CD4-positive, CD25-positive, alpha-beta regulatory T cell (primary cell): ENCODE measurements around the gene LEKR1. TPM values are rescaled to one million over a fixed set of nuclear protein-coding genes. Genes with fewer than 3 reads are reported as not detected.
A peak's percentile ranks its signal among the peaks of the same experiment; 100 is the strongest.
"Not testable (repeated sequence)": the region's sequence is repeated elsewhere in the genome, so short reads cannot be mapped to it uniquely, and the experiment has no call there.

Source experiments
- ATAC-seq, 2 donors: fragments of 150-1000 bp; cut with Tn5 transposase; one replicate each; pipeline ENCODE4 v1.10.0; 2021; ENCODE audit warnings: low read depth in 2 of 2, moderate number of reproducible peaks in 2 of 2, moderate library complexity in 1 of 2
- DNase-seq, 3 donors: peaks; one replicate each; pipeline versions ENCODE4 v3.0.0 to v3.0.0-alpha.2; 2012 to 2022; ENCODE audit warnings: mixed read lengths in 1 of 3
- H3K27ac ChIP-seq: one replicate; pipeline ENCODE4 v1.7.0; 2013; ENCODE audit warnings: mild to moderate bottlenecking, low read length; ENCODE audit not compliant: insufficient read depth, poor library complexity, severe bottlenecking
- H3K27me3 ChIP-seq: one replicate; pipeline ENCODE4 v1.7.0; 2013; ENCODE audit warnings: low read length; ENCODE audit not compliant: control insufficient read depth, insufficient read depth
- H3K36me3 ChIP-seq: one replicate; pipeline ENCODE4 v1.7.0; 2013; ENCODE audit warnings: mild to moderate bottlenecking, low read length, moderate library complexity; ENCODE audit not compliant: control insufficient read depth, insufficient read depth
- H3K4me1 ChIP-seq: 2 replicates; pipeline ENCODE4 v1.7.0; 2013; ENCODE audit warnings: mild to moderate bottlenecking, low read length; ENCODE audit not compliant: insufficient read depth, control insufficient read depth, poor library complexity, severe bottlenecking
- H3K4me3 ChIP-seq: one replicate; pipeline ENCODE4 v1.7.0; 2013; ENCODE audit warnings: low read depth, mild to moderate bottlenecking, low read length, moderate library complexity
- H3K9me3 ChIP-seq, 2 experiments: 1 replicate in 1 of 2; 2 replicates in 1 of 2; pipeline ENCODE4 v1.7.0; 2013; ENCODE audit warnings: low read length in 2 of 2, mild to moderate bottlenecking in 1 of 2, moderate library complexity in 1 of 2; ENCODE audit not compliant: control insufficient read depth in 2 of 2
- H3K27ac Mint-ChIP-seq, 3 donors: one replicate each; pipeline ENCODE4 v1.8.0; 2020 to 2022; ENCODE audit warnings: mild to moderate bottlenecking in 3 of 3, mixed read lengths in 3 of 3, moderate library complexity in 2 of 3
- H3K27me3 Mint-ChIP-seq: one replicate; pipeline ENCODE4 v1.8.0; 2022; ENCODE audit warnings: mild to moderate bottlenecking, mixed read lengths
- H3K36me3 Mint-ChIP-seq: one replicate; pipeline ENCODE4 v1.8.0; 2020; ENCODE audit warnings: mixed read lengths
- H3K4me1 Mint-ChIP-seq, 4 donors: one replicate each; pipeline ENCODE4 v1.8.0; 2020 to 2022; ENCODE audit warnings: mixed read lengths in 4 of 4, mild to moderate bottlenecking in 1 of 4
- H3K4me3 Mint-ChIP-seq, 4 donors: one replicate each; pipeline ENCODE4 v1.8.0; 2020 to 2022; ENCODE audit warnings: mild to moderate bottlenecking in 4 of 4, mixed read lengths in 4 of 4, moderate library complexity in 3 of 4
- H3K9me3 Mint-ChIP-seq, 7 donors: one replicate each; pipeline ENCODE4 v1.8.0; 2020 to 2022; ENCODE audit warnings: mixed read lengths in 7 of 7, mild to moderate bottlenecking in 3 of 7, moderate library complexity in 2 of 7
- polyA plus RNA-seq, 4 donors: library from polyadenylated mRNA; unstranded; fragments of 300-500 nt; fragmentation: Illumina TruSeq; gene quantifications; one replicate each; pipeline ENCODE4 v1.2.3, GENCODE V29; 2021
- total RNA-seq: library from RNA; stranded (reverse); gene quantifications from one replicate; pipeline ENCODE4 v1.2.3, GENCODE V29; 2022

Gene LEKR1
- total and polyA plus RNA-seq, 5 donors from 2014 or later = 0.44 to 2.4 (median 0.99) TPM

- Mint-ChIP-seq H3K9me3 (peaks cover 0 to 15% (median 3%) of the 10 kb centered on the region in 7 donors), H3K36me3 (no peaks in the 10 kb centered on the region), H3K4me3 (peak overlapping the region in 1 of 4 donors; percentile 78), H3K27me3 (peaks cover 4% of the 10 kb centered on the region), H3K4me1 (no peaks in the 10 kb centered on the region), H3K27ac (no peak overlapping the region)
- DNase-seq (no peak), ATAC-seq (no peak)
- Histone ChIP-seq H3K27ac (no peak overlapping the region), H3K4me3 (no peak overlapping the region), H3K27me3 (no peaks in the 10 kb centered on the region), H3K4me1 (no peaks in the 10 kb centered on the region), H3K36me3 (no peaks in the 10 kb centered on the region), H3K9me3 (peaks cover 0 to 4% of the 10 kb centered on the region in 2 experiments)
Measured at GRCh38 chr3:156898296-156898880, 72.2 kb downstream of the LEKR1 start.

DNA sequence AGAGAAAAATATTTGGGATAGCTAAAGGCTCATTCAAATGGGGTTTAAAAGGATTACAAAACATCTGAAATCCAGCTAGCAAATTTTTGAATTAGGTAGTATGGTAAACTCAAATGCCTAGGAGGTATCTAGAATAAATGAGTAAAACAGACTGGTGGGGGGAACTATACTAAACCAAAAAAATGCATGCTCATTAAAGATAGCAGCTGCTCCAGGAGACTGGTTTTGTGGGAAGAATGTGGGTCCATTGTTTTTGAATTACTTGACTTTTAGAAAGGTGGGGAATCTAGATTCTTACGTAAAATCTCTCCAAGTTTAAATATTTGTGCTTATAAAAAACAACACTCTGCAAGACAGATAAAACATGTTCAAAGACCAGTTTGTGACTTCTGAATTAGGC is 73.8 kb downstream of the LEKR1 start:
- Mint-ChIP-seq H3K27me3 (peaks cover 4% of the 10 kb centered on the region), H3K9me3 (peaks cover 0 to 6% (median 2%) of the 10 kb centered on the region in 7 donors), H3K27ac (no peak overlapping the region), H3K4me1 (no peaks in the 10 kb centered on the region), H3K36me3 (no peaks in the 10 kb centered on the region), H3K4me3 (no peak overlapping the region)
- H3K36me3 ChIP-seq = no peaks in the 10 kb centered on the region
- H3K9me3 ChIP-seq = no peaks in the 10 kb centered on the region
- H3K27ac ChIP-seq = no peak overlapping the region
- H3K4me1 ChIP-seq = no peaks in the 10 kb centered on the region
- H3K27me3 ChIP-seq = no peaks in the 10 kb centered on the region
- DNase-seq = no peak
- no peak for ATAC-seq
- H3K4me3 ChIP-seq = no peak overlapping the region

- H3K4me1 Mint-ChIP-seq = no peaks in the 10 kb centered on the region
- no peaks in the 10 kb centered on the region for H3K4me1 ChIP-seq
- no peaks in the 10 kb centered on the region for H3K27me3 ChIP-seq
- no peaks in the 10 kb centered on the region for H3K36me3 ChIP-seq
- H3K27ac Mint-ChIP-seq = no peak overlapping the region
- H3K9me3 ChIP-seq = no peaks in the 10 kb centered on the region
- no peak overlapping the region for H3K27ac ChIP-seq
- H3K36me3 Mint-ChIP-seq = no peaks in the 10 kb centered on the region
- H3K4me3 Mint-ChIP-seq = no peak overlapping the region
- DNase-seq (no peak), ATAC-seq (no peak)
- peaks cover 4% of the 10 kb centered on the region for H3K27me3 Mint-ChIP-seq
- H3K4me3 ChIP-seq = no peak overlapping the region
- peaks cover 0 to 2% (median 0%) of the 10 kb centered on the region in 7 donors for H3K9me3 Mint-ChIP-seq
Measured at GRCh38 chr3:156902916-156903315, 76.8 kb downstream of the LEKR1 start.

DNA sequence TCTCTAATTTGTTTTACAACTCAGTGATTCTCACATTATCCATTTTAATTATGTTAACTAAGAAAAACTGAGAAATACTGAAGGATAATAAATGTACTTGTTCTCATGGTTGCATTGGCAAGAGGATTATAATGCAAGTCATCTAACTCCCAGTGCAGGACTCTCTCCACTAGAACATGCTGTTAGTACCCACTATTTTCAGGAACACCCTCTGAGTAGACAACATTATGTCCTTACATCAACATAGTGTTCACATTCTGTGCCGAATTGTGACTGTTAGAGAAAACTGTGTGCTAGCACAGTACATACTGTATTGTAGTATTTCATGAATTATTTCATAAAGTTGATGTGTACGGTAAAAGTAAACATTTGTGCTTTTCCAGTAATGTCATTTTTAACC is 80.1 kb downstream of the LEKR1 start:
- Mint-ChIP-seq H3K4me1 (no peaks in the 10 kb centered on the region), H3K36me3 (no peaks in the 10 kb centered on the region), H3K4me3 (no peak overlapping the region), H3K9me3 (peaks cover 0 to 2% (median 0%) of the 10 kb centered on the region in 7 donors), H3K27me3 (peaks cover 22% of the 10 kb centered on the region), H3K27ac (no peak overlapping the region)
- no peak overlapping the region for H3K4me3 ChIP-seq
- H3K27me3 ChIP-seq = no peaks in the 10 kb centered on the region
- H3K9me3 ChIP-seq = no peaks in the 10 kb centered on the region
- DNase-seq (no peak), ATAC-seq (no peak)
- H3K36me3 ChIP-seq = no peaks in the 10 kb centered on the region
- H3K27ac ChIP-seq = no peak overlapping the region
- no peaks in the 10 kb centered on the region for H3K4me1 ChIP-seq

DNA sequence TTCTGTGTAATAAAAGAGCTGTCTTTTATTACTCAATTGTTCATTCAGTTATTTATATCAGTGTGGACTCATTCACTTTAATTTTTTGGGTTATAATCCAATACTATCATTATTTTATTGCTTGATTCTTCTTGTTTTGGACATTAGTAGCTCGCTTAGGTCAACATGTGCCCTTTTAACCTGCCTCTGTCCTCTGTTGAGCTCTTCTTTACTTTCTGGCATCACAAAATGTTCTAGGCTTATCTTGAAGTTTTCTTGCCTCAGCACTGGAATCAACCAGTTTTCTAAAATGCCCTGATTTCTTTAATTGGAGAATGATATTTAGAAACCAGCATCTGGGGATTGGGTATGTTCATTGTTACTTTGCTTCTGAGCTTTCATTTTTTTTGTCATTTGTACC is 82.2 kb downstream of the LEKR1 start:
- H3K4me3 Mint-ChIP-seq = no peak overlapping the region
- no peak for ATAC-seq
- no peak overlapping the region for H3K4me3 ChIP-seq

GRCh38 chr3:156910022-156910421 is 83.9 kb downstream of the LEKR1 start:
- Histone ChIP-seq H3K27ac (no peak overlapping the region), H3K36me3 (no peaks in the 10 kb centered on the region), H3K9me3 (no peaks in the 10 kb centered on the region), H3K4me3 (no peak overlapping the region), H3K27me3 (no peaks in the 10 kb centered on the region), H3K4me1 (no peaks in the 10 kb centered on the region)
- peaks cover 0 to 8% (median 2%) of the 10 kb centered on the region in 7 donors for H3K9me3 Mint-ChIP-seq
- H3K36me3 Mint-ChIP-seq = peaks cover 5% of the 10 kb centered on the region
- DNase-seq (no peak), ATAC-seq (no peak)
- H3K4me3 Mint-ChIP-seq = no peak overlapping the region
- H3K27me3 Mint-ChIP-seq = peaks cover 31% of the 10 kb centered on the region
- no peaks in the 10 kb centered on the region for H3K4me1 Mint-ChIP-seq
- no peak overlapping the region for H3K27ac Mint-ChIP-seq

More for the DNA sequence above, 82.2 kb downstream of the LEKR1 start:
- no peaks in the 10 kb centered on the region for H3K36me3 Mint-ChIP-seq
- no peaks in the 10 kb centered on the region for H3K4me1 Mint-ChIP-seq
- H3K9me3 Mint-ChIP-seq = peaks cover 0 to 2% (median 0%) of the 10 kb centered on the region in 7 donors
- peaks cover 31% of the 10 kb centered on the region for H3K27me3 Mint-ChIP-seq
- H3K27ac Mint-ChIP-seq = no peak overlapping the region
- Histone ChIP-seq H3K36me3 (no peaks in the 10 kb centered on the region), H3K9me3 (no peaks in the 10 kb centered on the region), H3K27me3 (no peaks in the 10 kb centered on the region), H3K27ac (no peak overlapping the region), H3K4me1 (no peaks in the 10 kb centered on the region)
- no peak for DNase-seq

- H3K9me3 Mint-ChIP-seq, H3K4me3 Mint-ChIP-seq, H3K27me3 ChIP-seq, H3K4me1 ChIP-seq, H3K36me3 Mint-ChIP-seq, H3K4me3 ChIP-seq, H3K27ac Mint-ChIP-seq, H3K4me1 Mint-ChIP-seq, H3K36me3 ChIP-seq, ATAC-seq, DNase-seq, H3K9me3 ChIP-seq, H3K27ac ChIP-seq: not testable (repeated sequence)
- peaks cover 29% of the 10 kb centered on the region for H3K27me3 Mint-ChIP-seq
Measured at GRCh38 chr3:156910831-156911230, 84.7 kb downstream of the LEKR1 start.

GRCh38 chr3:156914300-156914699 is 88.1 kb downstream of the LEKR1 start:
- not testable (repeated sequence) for H3K4me1 ChIP-seq, DNase-seq, ATAC-seq, H3K36me3 Mint-ChIP-seq, H3K9me3 ChIP-seq, H3K4me3 ChIP-seq, H3K27me3 ChIP-seq, H3K4me1 Mint-ChIP-seq, H3K36me3 ChIP-seq, H3K27ac Mint-ChIP-seq, H3K27ac ChIP-seq, H3K4me3 Mint-ChIP-seq
- Mint-ChIP-seq H3K9me3 (peaks cover 0 to 12% (median 7%) of the 10 kb centered on the region in 7 donors), H3K27me3 (peaks cover 30% of the 10 kb centered on the region)
